Measurements from ENCODE around the gene GRID2. TPM values are rescaled to one million over a fixed set of nuclear protein-coding genes. Genes with fewer than 3 reads are reported as not detected.

GRID2 gene
- total and polyA plus RNA-seq, 8 donors = 0.39 TPM; not detected in 7

- no peaks in the 10 kb centered on the region for H3K36me3 ChIP-seq
- FAIRE-seq = no peak
- TF ChIP-seq CTCF (IDR thresholded peaks at IDR 0.05) = no peak
- ATAC-seq = no peak
- no peaks in the 10 kb centered on the region for H3K27me3 ChIP-seq
- H3K9me3 ChIP-seq = no peaks in the 10 kb centered on the region
- DNase-seq = no peak
- H3K4me3 ChIP-seq = no peak overlapping the region
- intact Hi-C loops (cut with DNase I) = no loop called here
- no peak overlapping the region for H3K27ac ChIP-seq
- no peaks in the 10 kb centered on the region for H3K4me1 ChIP-seq
- 61 to 87% methylated on average over 1 of the region's 1 CpG for WGBS, 2 donors
These were observed 1110.3 kb downstream of the GRID2 start for GRCh38 chr4:93414041-93414550.

- DNase-seq (no peak), ATAC-seq (no peak), FAIRE-seq (no peak)
- no peak for TF ChIP-seq CTCF (IDR thresholded peaks at IDR 0.05)
- H3K4me1 ChIP-seq = no peaks in the 10 kb centered on the region
- intact Hi-C loops (cut with DNase I) = no loop called here
- no peaks in the 10 kb centered on the region for H3K36me3 ChIP-seq
- no peak overlapping the region for H3K27ac ChIP-seq
- H3K27me3 ChIP-seq = no peaks in the 10 kb centered on the region
- no peak overlapping the region for H3K4me3 ChIP-seq
- no peaks in the 10 kb centered on the region for H3K9me3 ChIP-seq
- 38 to 47% methylated on average over 4 of the region's 4 CpGs for WGBS, 2 donors
These were observed 1112.8 kb downstream of the GRID2 start for GRCh38 chr4:93416344-93417128.

GRCh38 chr4:93431371-93431770, 1127.6 kb downstream of the GRID2 start:
- Histone ChIP-seq H3K27me3 (no peaks in the 10 kb centered on the region), H3K27ac (no peak overlapping the region), H3K4me1 (no peaks in the 10 kb centered on the region), H3K36me3 (no peaks in the 10 kb centered on the region), H3K4me3 (no peak overlapping the region), H3K9me3 (no peaks in the 10 kb centered on the region)
- TF ChIP-seq CTCF (IDR thresholded peaks at IDR 0.05) = no peak
- FAIRE-seq = no peak
- DNase-seq = no peak
- no peak for ATAC-seq
- intact Hi-C loops (cut with DNase I) = no loop called here

- no peaks in the 10 kb centered on the region for H3K27me3 ChIP-seq
- no peak overlapping the region for H3K27ac ChIP-seq
- DNase-seq (no peak), FAIRE-seq (no peak), ATAC-seq (no peak)
- no peak overlapping the region for H3K4me3 ChIP-seq
- no peaks in the 10 kb centered on the region for H3K9me3 ChIP-seq
- no peaks in the 10 kb centered on the region for H3K36me3 ChIP-seq
- WGBS, 2 donors = 58 to 70% methylated on average over 3 of the region's 3 CpGs
- TF ChIP-seq CTCF (IDR thresholded peaks at IDR 0.05) = no peak
- intact Hi-C loops (cut with DNase I) = no loop called here
- H3K4me1 ChIP-seq = no peaks in the 10 kb centered on the region
These were observed 1130.1 kb downstream of the GRID2 start for GRCh38 chr4:93433840-93434239.

- Histone ChIP-seq H3K4me3 (no peak overlapping the region), H3K27ac (no peak overlapping the region), H3K9me3 (no peaks in the 10 kb centered on the region), H3K27me3 (no peaks in the 10 kb centered on the region), H3K4me1 (no peaks in the 10 kb centered on the region), H3K36me3 (no peaks in the 10 kb centered on the region)
- FAIRE-seq = no peak
- no peak for ATAC-seq
- no peak for TF ChIP-seq CTCF (IDR thresholded peaks at IDR 0.05)
- no peak for DNase-seq
- 70 to 92% methylated on average over 3 of the region's 3 CpGs for WGBS, 2 donors
- intact Hi-C loops (cut with DNase I) = no loop called here
These were observed 1132.3 kb downstream of the GRID2 start for GRCh38 chr4:93436000-93436626.
